22Rv1 (cell line): ENCODE data around the gene TST.

Source experiments
- CTCF ChIP-seq: fragments of 450-650 bp; IDR thresholded peaks from 2 replicates; pipeline ENCODE4 v1.5.1; 2017; ENCODE audit warnings: mild to moderate bottlenecking
- ZFX ChIP-seq: fragments of 450-650 bp; IDR thresholded peaks from 2 replicates; pipeline ENCODE4 v1.6.1; 2017; ENCODE audit warnings: antibody characterized with exemption, borderline replicate concordance

GRCh38 chr22:36990457-36990856, 28.8 kb downstream of the TST start:
- TF ChIP-seq CTCF: no peak
- TF ChIP-seq ZFX: no peak
